GM12878 (cell line): ENCODE measurements around the gene GRIK5.

ENCODE experiments used
- CHD1 ChIP-seq: IDR thresholded peaks from 2 replicates; pipeline ENCODE4 v1.6.1; 2012; ENCODE audit warnings: low read depth, low read length, improper control_type of control experiment
- PAX8 ChIP-seq: fragments of 450-650 bp; IDR thresholded peaks from 2 replicates; pipeline ENCODE4 v1.6.1; 2017; ENCODE audit warnings: mild to moderate bottlenecking, moderate library complexity
- POLR2AphosphoS5 ChIP-seq: IDR thresholded peaks from 2 replicates; pipeline ENCODE4 v1.6.1; 2011; ENCODE audit warnings: mild to moderate bottlenecking, low read length, inconsistent platforms
- TF ChIP-seq, protein P1 (sequence below), 3 experiments: IDR thresholded peaks in 2 of 3; conservative IDR thresholded peaks in 1 of 3; 2 replicates each; pipeline ENCODE4 v1.5.1; 2011; ENCODE audit warnings: low read depth in 3 of 3, low read length in 3 of 3, mild to moderate bottlenecking in 3 of 3, control low read depth in 2 of 3, moderate library complexity in 2 of 3, inconsistent platforms in 1 of 3, mixed read lengths in 1 of 3; ENCODE audit not compliant: control insufficient read depth in 2 of 3, insufficient read depth in 1 of 3; ENCODE audit errors: extremely low read depth in 1 of 3
- TF ChIP-seq, protein P2 (sequence below): fragments of 150-350 bp; IDR thresholded peaks from 2 replicates; pipeline ENCODE4 v1.6.1; 2016; ENCODE audit warnings: low read depth, low read length

DNA sequence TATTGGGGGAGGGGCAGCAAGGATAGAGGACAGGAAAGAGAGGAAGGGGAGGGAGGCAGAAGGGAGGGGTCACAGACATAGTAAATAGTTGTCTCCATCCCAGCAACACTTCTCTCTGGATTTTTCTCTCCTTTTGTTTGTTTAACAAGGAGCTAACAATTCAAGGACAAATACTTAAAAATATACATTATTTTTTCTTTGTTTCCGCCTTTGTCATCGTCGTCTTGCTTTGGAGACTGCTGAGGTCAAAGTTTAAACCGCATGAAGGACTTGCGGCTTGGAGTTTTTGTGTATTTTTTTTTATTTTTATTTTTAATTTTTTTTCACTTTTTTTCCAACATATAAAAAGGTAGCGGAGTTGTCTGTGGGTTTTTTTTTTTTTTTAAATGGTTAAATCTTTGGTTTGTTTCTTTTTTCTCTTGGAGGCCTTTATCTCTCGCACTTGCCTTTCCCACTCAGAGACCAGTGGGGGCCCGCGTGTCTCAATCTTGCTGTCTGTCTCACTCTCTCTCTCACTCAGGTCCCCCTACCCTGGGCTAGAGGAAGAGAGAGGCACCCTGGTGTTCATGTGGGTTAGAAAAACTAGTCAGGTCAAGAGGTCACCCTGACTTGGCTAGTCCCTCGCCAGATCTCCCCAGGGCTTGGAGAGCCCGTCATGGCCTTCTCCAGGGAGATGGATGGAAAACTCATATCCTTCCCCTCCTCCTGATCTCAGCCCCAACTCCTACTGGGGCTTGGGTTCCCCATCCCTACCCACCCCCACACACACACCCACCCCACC is 17.0 kb upstream of the GRIK5 start:
- no peak for TF ChIP-seq CHD1
- TF ChIP-seq, protein P1, sequence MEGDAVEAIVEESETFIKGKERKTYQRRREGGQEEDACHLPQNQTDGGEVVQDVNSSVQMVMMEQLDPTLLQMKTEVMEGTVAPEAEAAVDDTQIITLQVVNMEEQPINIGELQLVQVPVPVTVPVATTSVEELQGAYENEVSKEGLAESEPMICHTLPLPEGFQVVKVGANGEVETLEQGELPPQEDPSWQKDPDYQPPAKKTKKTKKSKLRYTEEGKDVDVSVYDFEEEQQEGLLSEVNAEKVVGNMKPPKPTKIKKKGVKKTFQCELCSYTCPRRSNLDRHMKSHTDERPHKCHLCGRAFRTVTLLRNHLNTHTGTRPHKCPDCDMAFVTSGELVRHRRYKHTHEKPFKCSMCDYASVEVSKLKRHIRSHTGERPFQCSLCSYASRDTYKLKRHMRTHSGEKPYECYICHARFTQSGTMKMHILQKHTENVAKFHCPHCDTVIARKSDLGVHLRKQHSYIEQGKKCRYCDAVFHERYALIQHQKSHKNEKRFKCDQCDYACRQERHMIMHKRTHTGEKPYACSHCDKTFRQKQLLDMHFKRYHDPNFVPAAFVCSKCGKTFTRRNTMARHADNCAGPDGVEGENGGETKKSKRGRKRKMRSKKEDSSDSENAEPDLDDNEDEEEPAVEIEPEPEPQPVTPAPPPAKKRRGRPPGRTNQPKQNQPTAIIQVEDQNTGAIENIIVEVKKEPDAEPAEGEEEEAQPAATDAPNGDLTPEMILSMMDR (IDR thresholded peaks at IDR 0.05 in 2 of 3, conservative IDR thresholded peaks at IDR 0.05 in 1 of 3; ENCODE audit: control insufficient read depth in 2 of 3, extremely low read depth in 1 of 3, insufficient read depth in 1 of 3, low read depth in 3 of 3, low read length in 3 of 3): no peak
- no peak for TF ChIP-seq PAX8
- TF ChIP-seq, protein P2, sequence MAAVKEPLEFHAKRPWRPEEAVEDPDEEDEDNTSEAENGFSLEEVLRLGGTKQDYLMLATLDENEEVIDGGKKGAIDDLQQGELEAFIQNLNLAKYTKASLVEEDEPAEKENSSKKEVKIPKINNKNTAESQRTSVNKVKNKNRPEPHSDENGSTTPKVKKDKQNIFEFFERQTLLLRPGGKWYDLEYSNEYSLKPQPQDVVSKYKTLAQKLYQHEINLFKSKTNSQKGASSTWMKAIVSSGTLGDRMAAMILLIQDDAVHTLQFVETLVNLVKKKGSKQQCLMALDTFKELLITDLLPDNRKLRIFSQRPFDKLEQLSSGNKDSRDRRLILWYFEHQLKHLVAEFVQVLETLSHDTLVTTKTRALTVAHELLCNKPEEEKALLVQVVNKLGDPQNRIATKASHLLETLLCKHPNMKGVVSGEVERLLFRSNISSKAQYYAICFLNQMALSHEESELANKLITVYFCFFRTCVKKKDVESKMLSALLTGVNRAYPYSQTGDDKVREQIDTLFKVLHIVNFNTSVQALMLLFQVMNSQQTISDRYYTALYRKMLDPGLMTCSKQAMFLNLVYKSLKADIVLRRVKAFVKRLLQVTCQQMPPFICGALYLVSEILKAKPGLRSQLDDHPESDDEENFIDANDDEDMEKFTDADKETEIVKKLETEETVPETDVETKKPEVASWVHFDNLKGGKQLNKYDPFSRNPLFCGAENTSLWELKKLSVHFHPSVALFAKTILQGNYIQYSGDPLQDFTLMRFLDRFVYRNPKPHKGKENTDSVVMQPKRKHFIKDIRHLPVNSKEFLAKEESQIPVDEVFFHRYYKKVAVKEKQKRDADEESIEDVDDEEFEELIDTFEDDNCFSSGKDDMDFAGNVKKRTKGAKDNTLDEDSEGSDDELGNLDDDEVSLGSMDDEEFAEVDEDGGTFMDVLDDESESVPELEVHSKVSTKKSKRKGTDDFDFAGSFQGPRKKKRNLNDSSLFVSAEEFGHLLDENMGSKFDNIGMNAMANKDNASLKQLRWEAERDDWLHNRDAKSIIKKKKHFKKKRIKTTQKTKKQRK: no peak
- no peak for TF ChIP-seq POLR2AphosphoS5
